Colonic mucosa (tissue), 4 donors: ENCODE data around the gene CHMP4B. TPM values are rescaled to one million over a fixed set of nuclear protein-coding genes. Genes with fewer than 3 reads are reported as not detected.

Experiments used
- DNase-seq: peaks from one replicate; pipeline ENCODE4 v3.0.0-alpha.2; 2020
- H3K27ac ChIP-seq: fragments of 200-600 bp; one replicate; pipeline ENCODE4 v1.8.0; 2021
- H3K27me3 ChIP-seq: fragments of 200-600 bp; one replicate; pipeline ENCODE4 v1.8.0; 2021
- H3K36me3 ChIP-seq: fragments of 200-600 bp; one replicate; pipeline ENCODE4 v1.8.0; 2021
- H3K4me1 ChIP-seq: fragments of 200-600 bp; one replicate; pipeline ENCODE4 v1.8.0; 2021; ENCODE audit warnings: mild to moderate bottlenecking
- H3K4me3 ChIP-seq: fragments of 200-600 bp; one replicate; pipeline ENCODE4 v1.8.0; 2021
- H3K9ac ChIP-seq, 2 donors: one replicate each; pipeline ENCODE4 v1.7.0; 2013; ENCODE audit warnings: control low read depth in 2 of 2, low read depth in 2 of 2, low read length in 2 of 2
- H3K9me3 ChIP-seq: fragments of 200-600 bp; one replicate; pipeline ENCODE4 v1.8.0; 2021
- intact Hi-C: fragments of 100-400 bp; cut with DNase I; formaldehyde crosslinking; loops from one replicate; pipeline ENCODE4 v1.14.1; 2022
- total RNA-seq, 2 donors: library from RNA; stranded (reverse); fragmentation: NEBNext Ultra II Directional in 1 of 2; extraction: Animal tissue kit (Norgen Biotek cat#: 25700) in 1 of 2; gene quantifications; one replicate each; pipeline ENCODE4 v1.2.1, GENCODE V29; 2021
- TF ChIP-seq, protein P1 (sequence below): fragments of 200-600 bp; IDR thresholded peaks from one replicate; pipeline ENCODE4 v1.8.0; 2022; ENCODE audit warnings: antibody characterized with exemption, mild to moderate bottlenecking
- donor health status: healthy.
- donor health status: DM: no; HTN: no; CAD: no.
- donor health status: DM: no; HTN: no; CAD: no.

The CHMP4B gene
- total RNA-seq, 2 donors from 2014 or later: 165 to 227 TPM

DNA sequence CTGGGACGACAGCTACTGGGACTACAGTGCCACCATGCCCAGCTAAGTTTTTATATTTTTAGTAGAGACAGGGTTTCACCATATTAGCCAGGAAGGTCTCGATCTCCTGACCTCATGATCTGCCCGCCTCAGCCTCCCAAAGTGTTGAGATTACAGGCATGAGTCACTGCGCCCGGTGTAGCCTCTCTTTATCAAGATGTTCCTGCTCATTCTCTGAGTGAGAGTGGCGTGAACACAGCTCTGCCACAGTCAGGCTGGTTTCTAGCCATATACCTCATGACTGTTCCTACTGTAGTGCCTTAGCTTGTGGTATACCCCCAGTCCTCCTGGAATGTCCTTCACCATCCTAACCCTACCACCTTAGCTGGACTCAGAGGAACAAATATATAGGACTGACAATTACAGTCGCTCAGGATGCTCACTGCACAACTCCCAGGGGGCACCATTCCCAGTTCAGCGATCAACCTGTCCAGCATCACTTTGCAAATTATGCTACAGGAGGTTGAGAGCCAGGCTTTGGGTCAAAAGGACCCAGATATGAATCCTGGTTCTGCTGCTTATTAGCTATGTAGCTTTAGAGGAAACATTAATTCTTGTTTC is 86.3 kb downstream of the CHMP4B start:
- Histone ChIP-seq H3K27me3 (no peaks in the 10 kb centered on the region), H3K9ac (no peak overlapping the region), H3K36me3 (no peaks in the 10 kb centered on the region), H3K4me3 (no peak overlapping the region), H3K4me1 (no peaks in the 10 kb centered on the region), H3K27ac (no peak overlapping the region), H3K9me3 (no peaks in the 10 kb centered on the region)
- DNase-seq: no peak
- TF ChIP-seq, protein P1, sequence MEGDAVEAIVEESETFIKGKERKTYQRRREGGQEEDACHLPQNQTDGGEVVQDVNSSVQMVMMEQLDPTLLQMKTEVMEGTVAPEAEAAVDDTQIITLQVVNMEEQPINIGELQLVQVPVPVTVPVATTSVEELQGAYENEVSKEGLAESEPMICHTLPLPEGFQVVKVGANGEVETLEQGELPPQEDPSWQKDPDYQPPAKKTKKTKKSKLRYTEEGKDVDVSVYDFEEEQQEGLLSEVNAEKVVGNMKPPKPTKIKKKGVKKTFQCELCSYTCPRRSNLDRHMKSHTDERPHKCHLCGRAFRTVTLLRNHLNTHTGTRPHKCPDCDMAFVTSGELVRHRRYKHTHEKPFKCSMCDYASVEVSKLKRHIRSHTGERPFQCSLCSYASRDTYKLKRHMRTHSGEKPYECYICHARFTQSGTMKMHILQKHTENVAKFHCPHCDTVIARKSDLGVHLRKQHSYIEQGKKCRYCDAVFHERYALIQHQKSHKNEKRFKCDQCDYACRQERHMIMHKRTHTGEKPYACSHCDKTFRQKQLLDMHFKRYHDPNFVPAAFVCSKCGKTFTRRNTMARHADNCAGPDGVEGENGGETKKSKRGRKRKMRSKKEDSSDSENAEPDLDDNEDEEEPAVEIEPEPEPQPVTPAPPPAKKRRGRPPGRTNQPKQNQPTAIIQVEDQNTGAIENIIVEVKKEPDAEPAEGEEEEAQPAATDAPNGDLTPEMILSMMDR: no peak
- intact Hi-C loops: no loop called here

DNA sequence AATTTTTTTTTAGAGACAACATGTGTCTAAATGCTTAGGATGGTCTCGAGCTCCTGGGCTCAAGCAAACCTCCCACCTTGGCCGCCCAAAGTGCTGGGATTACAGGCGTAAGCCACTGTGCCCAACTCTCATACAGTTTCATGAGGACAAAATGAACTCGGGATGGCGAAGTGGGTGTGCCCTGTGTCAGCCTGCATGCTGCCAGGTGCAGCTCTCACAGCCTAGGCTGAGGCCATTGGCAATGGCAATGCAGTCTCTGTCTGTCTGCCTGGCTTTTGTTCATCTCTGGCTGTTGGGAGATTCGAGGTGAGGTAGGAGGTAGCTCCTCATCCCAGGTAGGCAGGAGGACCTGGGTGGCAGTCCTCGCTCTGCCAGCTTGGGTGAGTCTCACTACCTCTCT is 88.0 kb downstream of the CHMP4B start:
- no peak for DNase-seq
- TF ChIP-seq, protein P1: no peak
- intact Hi-C loops: no loop called here
- no peak overlapping the region for H3K27ac ChIP-seq
- no peaks in the 10 kb centered on the region for H3K9me3 ChIP-seq
- no peaks in the 10 kb centered on the region for H3K27me3 ChIP-seq
- no peak overlapping the region for H3K4me3 ChIP-seq
- no peaks in the 10 kb centered on the region for H3K4me1 ChIP-seq
- no peak overlapping the region for H3K9ac ChIP-seq
- H3K36me3 ChIP-seq: no peaks in the 10 kb centered on the region

GRCh38 chr20:33900521-33901131 is 89.5 kb downstream of the CHMP4B start:
- Histone ChIP-seq H3K4me1 (no peaks in the 10 kb centered on the region), H3K27ac (no peak overlapping the region), H3K4me3 (no peak overlapping the region), H3K9ac (no peak overlapping the region), H3K36me3 (no peaks in the 10 kb centered on the region), H3K9me3 (no peaks in the 10 kb centered on the region), H3K27me3 (no peaks in the 10 kb centered on the region)
- DNase-seq: no peak
- intact Hi-C loops: loop anchor here (10.0 kb wide), 1 partner anchor 106 kb away; no protein-coding TSS in a partner anchor
- TF ChIP-seq, protein P1: no peak

GRCh38 chr20:33901132-33901523 is 90.0 kb downstream of the CHMP4B start:
- no peaks in the 10 kb centered on the region for H3K4me1 ChIP-seq

DNA sequence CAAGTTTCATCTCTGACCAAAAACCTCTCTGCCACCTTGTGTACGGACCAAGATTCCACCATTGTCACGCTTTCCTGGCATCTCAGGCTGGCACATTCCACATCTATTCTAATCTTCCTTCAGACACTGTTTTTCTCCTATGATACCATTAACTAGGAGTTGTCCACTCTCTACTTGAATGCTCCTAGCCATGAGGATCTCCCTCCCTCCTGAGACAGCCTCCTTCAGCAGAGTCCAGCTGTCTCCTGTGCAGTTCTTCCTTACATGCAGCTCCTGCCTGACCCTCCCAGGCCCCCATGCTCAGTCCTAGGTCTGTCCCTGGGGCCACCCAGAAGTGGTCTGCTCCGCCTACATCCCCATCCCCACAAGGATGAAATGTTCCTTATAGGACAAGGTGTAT is 90.9 kb downstream of the CHMP4B start:
- Histone ChIP-seq H3K27me3 (no peaks in the 10 kb centered on the region), H3K27ac (no peak overlapping the region), H3K9me3 (no peaks in the 10 kb centered on the region), H3K9ac (no peak overlapping the region), H3K4me3 (no peak overlapping the region), H3K4me1 (no peaks in the 10 kb centered on the region), H3K36me3 (no peaks in the 10 kb centered on the region)
- no peak for DNase-seq
- TF ChIP-seq, protein P1: no peak
- intact Hi-C loops: loop anchor here (10.0 kb wide), 1 partner anchor 107 kb away; no protein-coding TSS in a partner anchor

More at GRCh38 chr20:33901132-33901523, 90.0 kb downstream of the CHMP4B start:
- DNase-seq: no peak
- intact Hi-C loops: loop anchor here (10.0 kb wide), 1 partner anchor 106 kb away; no protein-coding TSS in a partner anchor
- Histone ChIP-seq H3K9ac (no peak overlapping the region), H3K27ac (no peak overlapping the region), H3K36me3 (no peaks in the 10 kb centered on the region), H3K27me3 (no peaks in the 10 kb centered on the region), H3K9me3 (no peaks in the 10 kb centered on the region), H3K4me3 (no peak overlapping the region)
- TF ChIP-seq, protein P1: no peak

Other genes with a start within 250 kb of the CHMP4B start
- under 1 TPM in 1 of 2 donors, not detected in 1; 0.30 TPM for gene C20orf144, start 149.0 kb upstream of the CHMP4B start, total RNA-seq
- 1 to 10 TPM; 3.9 to 8.0 TPM for gene ACTL10, start 144.4 kb upstream of the CHMP4B start, total RNA-seq
- gene NECAB3, start 136.9 kb upstream of the CHMP4B start, total RNA-seq: 10 to 100 TPM; 30.3 to 61.3 TPM
- 10 to 100 TPM in 1 of 2 donors, 1 to 10 TPM in 1; 4.6 to 23.3 TPM for gene E2F1, start 125.0 kb upstream of the CHMP4B start, total RNA-seq
- 10 to 100 TPM; 13.2 to 18.1 TPM for gene PXMP4, start 91.0 kb upstream of the CHMP4B start, total RNA-seq
- gene ZNF341, start 79.4 kb upstream of the CHMP4B start, total RNA-seq: 1 to 10 TPM; 2.7 to 6.1 TPM
- 100 to 1,000 TPM; 196 to 212 TPM for gene RALY, start 182.6 kb downstream of the CHMP4B start, total RNA-seq